Upper lobe of right lung (tissue), 1 donor: ENCODE data around the gene SULT1C3. TPM values are rescaled to one million over a fixed set of nuclear protein-coding genes. Genes with fewer than 3 reads are reported as not detected.

Source experiments
- ATAC-seq: fragments of 200-7000 bp; cut with Tn5 transposase; one replicate; pipeline ENCODE4 v1.9.1; 2020; ENCODE audit warnings: mild to moderate bottlenecking, moderate library complexity
- DNase-seq: peaks from one replicate; pipeline ENCODE4 v3.0.0-alpha.2; 2020
- H3K27ac ChIP-seq: fragments of 200-600 bp; one replicate; pipeline ENCODE4 v1.8.0; 2022
- H3K27me3 ChIP-seq: fragments of 200-600 bp; one replicate; pipeline ENCODE4 v1.8.0; 2022; ENCODE audit warnings: mild to moderate bottlenecking
- H3K36me3 ChIP-seq: fragments of 200-600 bp; one replicate; pipeline ENCODE4 v1.8.0; 2022
- H3K4me1 ChIP-seq: fragments of 200-600 bp; one replicate; pipeline ENCODE4 v1.8.0; 2022
- H3K4me3 ChIP-seq: fragments of 200-600 bp; one replicate; pipeline ENCODE4 v1.8.0; 2022; ENCODE audit warnings: mild to moderate bottlenecking
- H3K9me3 ChIP-seq: fragments of 200-600 bp; one replicate; pipeline ENCODE4 v1.8.0; 2022
- CTCF ChIP-seq: fragments of 200-600 bp; IDR thresholded peaks from one replicate; pipeline ENCODE4 v1.8.0; 2022; ENCODE audit warnings: antibody characterized with exemption
- intact Hi-C: fragments of 100-400 bp; cut with DNase I; formaldehyde crosslinking; loops from one replicate; pipeline ENCODE4 v1.11.0; 2022
- long read RNA-seq: library from polyadenylated mRNA; unstranded; transcript quantifications from one replicate; pipeline ENCODE4 v2.0.0, GENCODE V29; 2021
- total RNA-seq: library from RNA; stranded (reverse); fragmentation: NEBNext Ultra II Directional; extraction: Animal tissue kit (Norgen Biotek cat#: 25700); gene quantifications from one replicate; pipeline ENCODE4 v1.2.1, GENCODE V29; 2021
- donor health status: DM: no; HTN: yes; CAD: no; lungs with severe emphysema.

SULT1C3 gene
- not detected for total RNA-seq
- long read RNA-seq = 0 reads

DNA sequence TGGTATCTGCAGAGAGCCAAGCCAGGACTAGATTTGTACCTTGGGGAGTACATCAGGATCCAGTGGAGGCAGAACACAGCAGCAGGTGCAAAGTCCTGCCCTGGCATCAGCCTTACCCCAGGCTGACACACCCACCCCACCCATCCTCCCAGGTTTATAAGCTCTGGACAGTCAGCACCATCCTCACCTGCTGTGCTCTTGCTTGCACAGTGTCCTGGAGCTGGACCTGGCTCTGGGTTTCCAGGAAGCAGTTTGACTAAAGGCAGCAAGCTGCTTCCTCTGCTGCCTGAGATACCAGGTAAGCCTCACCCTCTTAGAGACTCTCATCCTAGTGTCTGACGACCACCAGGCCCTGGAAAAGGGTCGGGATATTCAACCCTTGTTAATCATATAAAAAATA, at the start of gene SULT1C3:
TSS of gene SULT1C3 (plus strand) at position 183 of the 400 bp plus-strand sequence. CDS start 7,227 bp downstream, outside the sequence.
- ATAC-seq (no peak), DNase-seq (no peak)
- intact Hi-C loops = no loop called here
- no peak within 1 kb of the TSS for H3K27ac ChIP-seq
- H3K4me1 ChIP-seq = no peaks in the 10 kb centered on the region
- no peak within 1 kb of the TSS for H3K4me3 ChIP-seq
- peaks cover 6% of the 10 kb centered on the region for H3K9me3 ChIP-seq
- H3K27me3 ChIP-seq = no peaks in the 10 kb centered on the region
- no peak for TF ChIP-seq CTCF
- no peaks in the 10 kb centered on the region for H3K36me3 ChIP-seq

DNA sequence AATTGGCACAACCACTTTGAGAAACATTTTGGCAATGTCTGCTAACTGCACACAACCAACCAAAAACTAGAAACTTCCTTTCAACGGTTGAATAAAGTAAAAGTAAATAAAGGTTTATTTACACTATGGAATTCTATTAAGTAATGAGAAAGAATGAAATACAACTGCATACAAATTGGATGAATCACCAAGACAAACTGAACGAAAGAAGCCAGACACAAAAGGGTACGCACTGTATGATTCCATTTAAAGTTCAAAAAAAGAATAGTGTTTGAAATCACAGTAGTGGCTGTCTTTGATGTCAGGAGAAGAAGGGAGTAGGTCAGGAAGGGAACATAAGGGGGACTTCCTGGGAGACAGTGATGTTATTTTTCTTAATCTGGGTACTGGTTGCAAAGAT, 46.5 kb upstream of the SULT1C3 start:
- Histone ChIP-seq H3K36me3 (no peaks in the 10 kb centered on the region), H3K27ac (no peak overlapping the region), H3K4me1 (no peaks in the 10 kb centered on the region), H3K27me3 (no peaks in the 10 kb centered on the region), H3K4me3 (no peak overlapping the region), H3K9me3 (no peaks in the 10 kb centered on the region)
- ATAC-seq = no peak
- no peak for TF ChIP-seq CTCF
- intact Hi-C loops = no loop called here
- no peak for DNase-seq

GRCh38 chr2:108194409-108195132, 45.2 kb upstream of the SULT1C3 start:
- Histone ChIP-seq H3K4me3 (no peak overlapping the region), H3K36me3 (no peaks in the 10 kb centered on the region), H3K9me3 (no peaks in the 10 kb centered on the region), H3K27me3 (no peaks in the 10 kb centered on the region), H3K27ac (no peak overlapping the region), H3K4me1 (no peaks in the 10 kb centered on the region)
- DNase-seq (no peak), ATAC-seq (no peak)
- intact Hi-C loops = no loop called here
- TF ChIP-seq CTCF = peak; percentile 45

DNA sequence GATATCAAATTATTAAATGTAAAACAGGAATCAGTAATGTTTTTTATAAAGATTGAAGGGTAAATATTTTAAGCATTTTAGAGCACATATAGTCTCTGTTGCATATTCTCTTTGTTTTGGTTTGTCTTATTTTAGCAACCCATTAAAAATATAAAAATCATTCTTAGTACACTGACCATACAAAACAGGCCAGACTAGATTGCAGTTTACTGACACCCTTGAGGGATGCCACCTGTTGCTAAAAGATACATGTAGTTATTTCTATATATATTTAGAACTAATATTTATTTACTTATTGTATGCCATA, 44.7 kb upstream of the SULT1C3 start:
- intact Hi-C loops = no loop called here
- Histone ChIP-seq H3K27ac (no peak overlapping the region), H3K27me3 (no peaks in the 10 kb centered on the region), H3K4me1 (no peaks in the 10 kb centered on the region), H3K36me3 (no peaks in the 10 kb centered on the region), H3K9me3 (no peaks in the 10 kb centered on the region), H3K4me3 (no peak overlapping the region)
- ATAC-seq = no peak
- DNase-seq = no peak
- TF ChIP-seq CTCF = no peak

DNA sequence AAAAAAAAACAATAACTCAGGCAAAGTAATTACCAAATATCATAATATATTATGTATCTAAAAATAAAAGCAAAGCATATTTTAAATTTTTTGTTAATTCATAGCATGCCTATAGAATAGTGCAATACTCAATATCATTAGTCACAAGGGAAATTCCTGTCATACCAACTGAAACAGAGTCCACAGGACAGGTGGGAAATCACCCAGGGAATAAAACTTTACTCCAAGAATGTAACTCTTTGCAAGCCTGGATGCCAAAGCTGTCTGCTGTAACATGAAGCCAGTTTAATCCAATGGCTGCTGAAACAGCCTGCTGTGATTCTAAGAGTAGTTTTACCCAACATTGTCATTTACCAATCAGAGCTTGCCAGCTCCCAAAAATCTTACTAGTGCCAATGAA, 40.0 kb upstream of the SULT1C3 start:
- no peak for ATAC-seq
- TF ChIP-seq CTCF = no peak
- Histone ChIP-seq H3K27ac (no peak overlapping the region), H3K4me3 (no peak overlapping the region), H3K27me3 (no peaks in the 10 kb centered on the region), H3K9me3 (no peaks in the 10 kb centered on the region), H3K36me3 (no peaks in the 10 kb centered on the region), H3K4me1 (no peaks in the 10 kb centered on the region)
- DNase-seq = no peak
- intact Hi-C loops = no loop called here

GRCh38 chr2:108200569-108200968, 39.2 kb upstream of the SULT1C3 start:
- ATAC-seq (no peak), DNase-seq (no peak)
- Histone ChIP-seq H3K27ac (no peak overlapping the region), H3K4me1 (no peaks in the 10 kb centered on the region), H3K27me3 (no peaks in the 10 kb centered on the region), H3K36me3 (no peaks in the 10 kb centered on the region), H3K4me3 (no peak overlapping the region), H3K9me3 (no peaks in the 10 kb centered on the region)
- no peak for TF ChIP-seq CTCF
- intact Hi-C loops = no loop called here
